ENCODE data around the gene OR10H5.
"Not testable (repeated sequence)": the region's sequence is repeated elsewhere in the genome, so short reads cannot be mapped to it uniquely, and the experiment has no call there.

OR10H5 gene

DNA sequence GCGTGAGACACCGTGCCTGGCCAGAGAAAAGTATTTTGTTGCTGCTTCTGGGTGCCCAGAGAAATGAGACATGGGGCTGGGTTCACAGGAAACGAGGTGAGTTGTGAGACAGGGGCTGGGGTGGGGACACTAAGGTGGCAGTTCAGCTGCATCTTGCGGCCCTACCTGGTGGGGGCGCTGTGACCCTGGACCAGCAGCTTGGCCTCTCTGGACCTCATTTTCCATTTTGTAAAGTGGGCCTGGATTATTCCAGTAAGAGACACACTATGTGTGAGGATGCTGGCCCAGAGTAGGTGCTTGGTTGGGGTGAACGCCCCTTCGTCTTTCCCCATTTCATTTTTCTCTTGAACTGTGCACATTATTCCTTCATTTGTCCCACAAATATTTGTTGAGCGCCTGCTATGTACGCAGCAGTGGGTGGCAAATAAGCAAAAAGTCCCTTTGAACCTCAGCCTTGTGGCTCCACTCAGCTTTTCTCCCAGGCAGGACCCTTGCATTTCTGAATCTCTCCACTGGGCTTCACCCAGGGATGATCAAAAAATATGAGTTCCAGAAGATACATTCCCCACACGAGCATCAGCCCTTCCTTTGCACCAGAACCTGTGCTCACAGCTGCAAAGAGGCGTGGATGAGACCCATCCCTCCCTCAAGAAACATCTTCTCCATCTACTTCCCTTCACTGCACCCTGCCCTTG, 54.6 kb downstream of the OR10H5 start:
- no peak for DNase-seq (ENCODE audit: insufficient read length, low spot score)

GRCh38 chr19:15843203-15843893, 55.9 kb downstream of the OR10H5 start:
- DNase-seq (ENCODE audit: insufficient read length, low spot score) (no peak), FAIRE-seq (no peak)

More for the DNA sequence above, 54.6 kb downstream of the OR10H5 start:
- FAIRE-seq = no peak

DNA sequence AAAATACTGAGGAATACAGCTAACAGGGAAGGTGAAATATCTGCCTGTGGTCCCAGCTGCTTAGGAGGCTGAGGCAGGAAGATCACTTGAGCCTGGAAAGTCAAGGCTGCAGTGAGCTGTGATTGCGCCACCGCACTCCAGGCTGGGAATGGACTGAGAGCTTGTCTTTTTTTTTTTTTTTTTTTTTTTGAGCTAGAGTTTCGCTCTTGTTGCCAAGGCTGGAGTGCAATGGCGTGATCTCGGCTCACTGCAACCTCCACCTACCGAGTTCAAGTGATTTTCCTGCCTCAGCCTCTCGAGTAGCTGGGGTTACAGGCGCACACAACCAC, 56.4 kb downstream of the OR10H5 start:
- DNase-seq (ENCODE audit: insufficient read length, low spot score) = not testable (repeated sequence)

DNA sequence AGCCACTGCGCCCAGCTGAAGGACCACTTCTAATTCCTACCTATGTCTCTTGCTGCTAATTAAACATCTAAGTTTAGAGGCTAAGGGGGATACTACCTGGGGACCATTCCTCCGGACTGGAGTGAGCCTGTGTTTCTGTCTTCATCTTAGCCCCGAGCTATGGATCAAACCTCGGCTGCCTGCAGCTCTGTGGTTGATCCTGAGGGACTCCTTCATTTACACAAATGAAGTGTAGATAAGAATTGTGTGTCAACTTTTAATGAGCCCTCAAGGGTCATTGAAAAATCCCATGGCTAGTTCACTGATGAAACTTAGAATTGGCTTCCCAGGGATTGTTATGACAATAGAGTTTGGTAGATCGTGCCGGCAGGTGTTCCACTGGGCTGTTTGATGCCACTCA, 59.5 kb downstream of the OR10H5 start:
- FAIRE-seq (no peak), DNase-seq (ENCODE audit: insufficient read length, low spot score) (no peak)

More for the DNA sequence above, 56.4 kb downstream of the OR10H5 start:
- not testable (repeated sequence) for FAIRE-seq

DNA sequence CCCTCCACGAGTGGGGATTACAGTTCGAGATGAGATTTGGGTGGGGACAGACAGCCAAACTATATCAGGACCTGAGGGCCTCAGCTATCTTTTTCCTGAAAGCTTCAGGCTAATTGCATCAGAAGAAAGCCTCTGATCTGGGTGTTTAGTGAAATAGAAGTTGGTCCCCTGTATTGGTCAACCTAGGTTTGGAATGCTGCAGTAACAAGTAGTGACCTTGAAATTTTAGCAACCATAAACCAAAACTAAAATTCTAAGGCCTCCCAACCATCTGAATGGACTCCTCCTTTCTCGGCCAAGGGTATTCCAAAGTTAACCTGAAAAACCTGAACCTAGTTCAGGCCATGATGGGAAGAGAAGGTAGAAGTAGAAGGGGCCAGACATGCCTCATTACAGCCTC, 62.9 kb downstream of the OR10H5 start:
- no peak for FAIRE-seq
- no peak for DNase-seq (ENCODE audit: insufficient read length, low spot score)

Data from GM19239 (cell line).